Measurements from ENCODE around the gene TMEM156. TPM values are rescaled to one million over a fixed set of nuclear protein-coding genes. Genes with fewer than 3 reads are reported as not detected.
A peak's percentile ranks its signal among the peaks of the same experiment; 100 is the strongest.
"Not testable (repeated sequence)": the region's sequence is repeated elsewhere in the genome, so short reads cannot be mapped to it uniquely, and the experiment has no call there.

The TMEM156 gene
- total RNA-seq, 1 donor from 2014 or later, result not detected

- Mint-ChIP-seq H3K4me3 (ENCODE audit: unreplicated experiment) (no peak overlapping the region), H3K27me3 (ENCODE audit: unreplicated experiment) (peaks cover 2% of the 10 kb centered on the region), H3K27ac (ENCODE audit: unreplicated experiment) (no peak overlapping the region), H3K9me3 (ENCODE audit: unreplicated experiment) (no peaks in the 10 kb centered on the region), H3K36me3 (ENCODE audit: low read depth, unreplicated experiment) (no peaks in the 10 kb centered on the region), H3K4me1 (ENCODE audit: unreplicated experiment) (peaks cover 12% of the 10 kb centered on the region)
- no peak for DNase-seq (ENCODE audit: low spot score)
- TF ChIP-seq CTCF (IDR thresholded peaks at IDR 0.05; ENCODE audit: unreplicated experiment), result no peak
These were observed 42.7 kb downstream of the TMEM156 start for GRCh38 chr4:38989487-38989886.

- H3K36me3 Mint-ChIP-seq (ENCODE audit: low read depth, unreplicated experiment); H3K9me3 Mint-ChIP-seq (ENCODE audit: unreplicated experiment); H3K27ac Mint-ChIP-seq (ENCODE audit: unreplicated experiment); DNase-seq (ENCODE audit: low spot score); H3K27me3 Mint-ChIP-seq (ENCODE audit: unreplicated experiment): not testable (repeated sequence)
- H3K4me3 Mint-ChIP-seq (ENCODE audit: unreplicated experiment), result peak overlapping the region; percentile 38
- peaks cover 16% of the 10 kb centered on the region for H3K4me1 Mint-ChIP-seq (ENCODE audit: unreplicated experiment)
These were observed 43.9 kb downstream of the TMEM156 start for GRCh38 chr4:38988353-38988752.

- H3K27me3 Mint-ChIP-seq (ENCODE audit: unreplicated experiment), result peaks cover 2% of the 10 kb centered on the region
- no peak for DNase-seq (ENCODE audit: low spot score)
- no peaks in the 10 kb centered on the region for H3K9me3 Mint-ChIP-seq (ENCODE audit: unreplicated experiment)
- H3K36me3 Mint-ChIP-seq (ENCODE audit: low read depth, unreplicated experiment), result no peaks in the 10 kb centered on the region
- no peak for TF ChIP-seq CTCF (IDR thresholded peaks at IDR 0.05; ENCODE audit: unreplicated experiment)
- no peak overlapping the region for H3K27ac Mint-ChIP-seq (ENCODE audit: unreplicated experiment)
- H3K4me1 Mint-ChIP-seq (ENCODE audit: unreplicated experiment), result peaks cover 16% of the 10 kb centered on the region
- no peak overlapping the region for H3K4me3 Mint-ChIP-seq (ENCODE audit: unreplicated experiment)
These were observed 44.7 kb downstream of the TMEM156 start for GRCh38 chr4:38987491-38987890.

GRCh38 chr4:38985410-38986100, 46.7 kb downstream of the TMEM156 start:
- TF ChIP-seq CTCF (IDR thresholded peaks at IDR 0.05; ENCODE audit: unreplicated experiment), result no peak
- Mint-ChIP-seq H3K27ac (ENCODE audit: unreplicated experiment) (no peak overlapping the region), H3K27me3 (ENCODE audit: unreplicated experiment) (peaks cover 2% of the 10 kb centered on the region), H3K9me3 (ENCODE audit: unreplicated experiment) (no peaks in the 10 kb centered on the region), H3K4me1 (ENCODE audit: unreplicated experiment) (peaks cover 16% of the 10 kb centered on the region), H3K4me3 (ENCODE audit: unreplicated experiment) (no peak overlapping the region), H3K36me3 (ENCODE audit: low read depth, unreplicated experiment) (no peaks in the 10 kb centered on the region)
- no peak for DNase-seq (ENCODE audit: low spot score)

- no peaks in the 10 kb centered on the region for H3K9me3 Mint-ChIP-seq (ENCODE audit: unreplicated experiment)
- no peak overlapping the region for H3K4me3 Mint-ChIP-seq (ENCODE audit: unreplicated experiment)
- H3K27ac Mint-ChIP-seq (ENCODE audit: unreplicated experiment), result no peak overlapping the region
- no peak for DNase-seq (ENCODE audit: low spot score)
- TF ChIP-seq CTCF (IDR thresholded peaks at IDR 0.05; ENCODE audit: unreplicated experiment), result no peak
- H3K4me1 Mint-ChIP-seq (ENCODE audit: unreplicated experiment), result peaks cover 16% of the 10 kb centered on the region
- no peaks in the 10 kb centered on the region for H3K36me3 Mint-ChIP-seq (ENCODE audit: low read depth, unreplicated experiment)
- H3K27me3 Mint-ChIP-seq (ENCODE audit: unreplicated experiment), result peaks cover 2% of the 10 kb centered on the region
These were observed 48.2 kb downstream of the TMEM156 start for GRCh38 chr4:38983787-38984598.
